HG03039 (cell line): ENCODE results near the gene TFPT.

Source experiments
- ATAC-seq: cut with Tn5 transposase; IDR thresholded peaks from one replicate; pipeline ENCODE4 v1.9.1; 2021; ENCODE audit warnings: mild to moderate bottlenecking, moderate library complexity; ENCODE audit not compliant: unreplicated experiment

The TFPT gene

DNA sequence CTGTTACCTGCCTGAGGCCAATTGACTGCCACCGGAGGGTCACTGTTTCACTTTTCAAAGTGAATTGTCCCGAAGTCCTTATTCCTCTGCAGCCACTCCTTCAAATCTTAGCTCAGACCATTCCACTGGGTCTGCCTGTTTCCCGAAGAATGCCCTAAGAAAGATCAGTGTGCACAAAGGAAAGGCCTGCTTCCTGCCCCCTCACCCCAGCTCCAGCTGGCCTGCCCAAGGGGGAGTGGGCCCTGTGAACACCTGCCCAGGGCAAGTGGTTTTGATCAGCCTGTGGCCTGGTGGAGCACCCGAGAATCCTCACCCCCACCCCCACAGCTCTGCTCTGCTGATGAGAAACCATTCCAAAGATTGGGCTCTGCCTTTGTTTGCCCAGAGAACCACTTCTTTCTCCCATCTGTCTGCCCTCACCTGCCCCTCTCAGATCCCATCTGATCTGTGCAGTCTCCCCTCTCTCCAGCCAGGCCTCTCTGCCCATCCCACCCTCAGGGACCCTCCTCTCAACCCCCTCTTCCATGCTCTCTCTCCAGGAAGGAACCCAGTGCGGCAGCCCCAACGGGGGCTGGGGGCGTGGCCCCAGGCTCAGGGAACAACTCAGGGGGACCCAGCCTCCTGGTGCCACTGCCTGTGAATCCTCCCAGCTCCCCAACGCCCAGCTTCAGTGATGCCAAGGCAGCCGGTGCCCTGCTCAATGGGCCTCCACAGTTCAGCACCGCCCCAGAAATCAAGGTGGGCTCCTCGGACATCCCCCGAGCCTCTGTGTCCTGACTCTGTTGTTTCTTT, 33.8 kb upstream of the TFPT start:
- ATAC-seq = no peak

DNA sequence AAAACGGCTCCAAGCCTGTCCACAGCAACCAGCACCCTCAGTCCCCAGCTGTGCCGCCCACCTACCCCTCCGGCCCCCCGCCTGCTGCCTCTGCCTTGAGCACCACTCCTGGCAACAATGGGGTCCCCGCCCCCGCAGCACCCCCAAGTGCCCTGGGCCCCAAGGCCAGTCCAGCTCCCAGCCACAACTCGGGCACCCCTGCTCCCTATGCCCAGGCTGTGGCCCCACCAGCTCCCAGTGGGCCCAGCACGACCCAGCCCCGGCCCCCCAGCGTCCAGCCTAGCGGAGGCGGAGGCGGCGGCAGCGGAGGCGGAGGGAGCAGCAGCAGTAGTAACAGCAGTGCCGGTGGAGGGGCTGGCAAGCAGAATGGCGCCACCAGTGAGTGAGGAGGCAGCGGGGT, 32.7 kb upstream of the TFPT start:
- no peak for ATAC-seq

DNA sequence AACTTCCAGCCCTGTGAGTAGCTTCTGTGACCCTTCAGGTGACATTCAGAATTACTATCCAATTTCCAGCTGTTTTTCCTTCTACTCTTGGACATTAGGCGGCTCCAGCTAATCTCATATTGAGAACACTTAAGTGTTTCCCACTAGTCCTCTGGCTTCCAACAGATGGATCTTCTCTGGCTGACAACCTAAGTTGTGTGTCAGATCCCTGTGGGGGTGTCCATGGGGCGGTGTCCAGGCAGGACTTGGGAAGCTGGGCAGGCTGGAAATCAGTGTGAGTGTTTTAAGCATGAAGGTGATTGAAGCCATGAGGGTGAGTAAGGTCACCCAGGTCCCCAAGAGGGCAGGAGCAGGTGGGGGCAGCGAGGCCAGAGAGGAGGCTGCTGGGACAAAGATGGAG, 32.2 kb upstream of the TFPT start:
- ATAC-seq = no peak

DNA sequence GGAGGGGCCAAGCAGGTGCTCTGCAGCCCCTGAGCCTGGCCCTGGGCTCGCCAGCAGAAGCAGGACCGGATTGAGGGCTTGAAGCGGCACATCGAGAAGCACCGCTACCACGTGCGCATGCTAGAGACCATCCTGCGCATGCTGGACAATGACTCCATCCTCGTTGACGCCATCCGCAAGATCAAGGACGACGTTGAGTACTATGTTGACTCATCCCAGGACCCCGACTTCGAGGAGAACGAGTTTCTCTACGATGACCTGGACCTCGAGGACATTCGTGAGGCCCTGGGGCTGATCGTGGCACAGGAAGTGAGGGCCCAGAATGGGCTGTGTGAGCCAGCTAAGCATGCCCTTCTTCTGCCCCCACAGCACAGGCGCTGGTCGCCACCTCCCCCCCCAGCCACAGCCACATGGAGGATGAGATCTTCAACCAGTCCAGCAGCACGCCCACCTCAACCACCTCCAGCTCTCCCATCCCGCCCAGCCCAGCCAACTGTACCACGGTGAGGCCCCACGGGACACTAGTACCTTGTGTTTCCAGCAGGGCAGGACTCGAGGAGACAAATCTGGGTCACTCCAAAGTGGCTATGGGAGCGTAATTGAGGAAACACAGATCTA, 30.2 kb upstream of the TFPT start:
- no peak for ATAC-seq

DNA sequence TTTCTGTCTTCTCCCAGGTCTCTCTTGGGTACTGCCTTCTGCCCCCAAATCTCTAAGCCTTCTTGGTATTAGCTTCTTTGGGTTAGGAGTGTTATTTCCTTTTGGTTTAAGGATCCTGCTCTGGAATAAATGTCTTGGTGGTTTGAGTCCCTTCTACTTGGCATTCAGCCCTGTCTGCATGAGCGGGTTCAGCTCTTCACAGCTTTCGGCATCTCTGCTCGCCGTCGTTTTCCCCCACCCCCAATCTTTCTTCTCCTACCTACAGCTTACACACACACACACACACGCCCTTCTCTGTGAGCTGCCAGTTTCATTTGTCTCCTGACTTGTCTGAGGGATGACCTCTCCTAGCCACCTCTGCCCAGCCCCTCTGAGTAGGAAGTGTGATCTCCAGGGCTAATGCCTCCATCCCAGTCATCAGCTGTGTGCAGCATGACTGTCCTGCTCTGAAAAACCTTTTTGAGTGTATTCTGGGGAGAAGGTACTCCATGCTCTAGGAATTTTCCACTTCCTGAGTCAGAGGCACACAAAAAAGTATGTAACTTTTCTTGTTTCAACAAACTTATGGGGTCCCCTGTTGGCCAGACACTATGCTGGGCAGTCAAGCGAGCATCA, 26.8 kb upstream of the TFPT start:
- no peak for ATAC-seq

DNA sequence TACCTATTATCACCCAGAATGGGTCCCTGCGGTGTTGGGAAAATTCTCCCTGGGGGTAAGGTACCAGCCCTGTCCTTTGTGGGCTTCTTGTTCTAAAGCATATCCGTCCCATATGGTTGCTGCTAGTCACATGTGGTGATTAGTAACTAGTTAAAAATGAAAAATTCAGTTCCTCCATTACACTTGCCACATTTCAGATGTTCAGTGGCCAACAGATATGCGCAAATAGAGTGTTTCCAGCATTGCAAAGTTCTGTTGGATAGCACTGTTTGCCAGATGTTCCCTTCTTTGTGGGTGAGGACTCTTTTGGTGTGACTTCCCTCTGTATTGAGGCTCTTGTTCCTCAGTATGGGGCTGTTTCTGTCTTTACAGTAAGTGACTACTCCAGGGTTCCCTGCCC, 25.9 kb upstream of the TFPT start:
- ATAC-seq = no peak

DNA sequence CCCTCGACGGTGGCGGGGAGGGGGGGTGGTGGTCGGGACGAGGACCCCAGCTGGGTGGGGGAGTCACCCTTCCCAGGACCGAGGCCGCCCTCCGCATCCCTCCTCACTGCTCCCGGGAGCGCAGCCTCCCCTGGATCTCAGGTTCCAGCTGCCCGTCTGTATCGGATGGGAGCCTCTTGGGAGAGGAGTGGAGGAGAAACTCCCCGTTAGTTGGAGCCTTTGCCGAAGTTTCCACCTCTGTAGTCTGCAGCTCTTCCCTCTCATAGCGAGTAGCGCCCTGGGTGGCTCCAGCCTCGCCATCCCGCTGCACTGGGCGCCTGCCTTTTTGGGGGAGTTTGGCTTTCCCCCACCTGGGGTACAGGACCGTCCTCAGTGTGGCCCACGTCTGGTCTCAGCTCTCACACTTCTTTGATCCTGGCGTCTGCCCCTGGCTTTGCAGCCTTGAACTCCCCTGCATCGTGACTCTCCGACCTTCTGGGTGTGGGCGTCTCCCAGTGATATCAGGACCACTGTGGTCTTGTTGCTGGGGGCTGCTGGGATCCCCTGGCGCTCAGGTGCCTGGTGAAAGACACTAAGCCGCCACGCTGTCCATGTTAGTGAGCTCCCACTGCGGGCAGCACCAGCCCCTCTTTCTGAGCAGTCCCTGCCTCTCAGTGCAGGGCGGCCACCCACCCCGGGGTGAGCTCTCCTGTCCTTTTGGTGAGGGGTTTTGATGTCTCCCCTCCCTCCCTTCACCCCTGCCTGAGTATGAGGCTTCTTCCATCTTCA, 23.2 kb upstream of the TFPT start:
- no peak for ATAC-seq

DNA sequence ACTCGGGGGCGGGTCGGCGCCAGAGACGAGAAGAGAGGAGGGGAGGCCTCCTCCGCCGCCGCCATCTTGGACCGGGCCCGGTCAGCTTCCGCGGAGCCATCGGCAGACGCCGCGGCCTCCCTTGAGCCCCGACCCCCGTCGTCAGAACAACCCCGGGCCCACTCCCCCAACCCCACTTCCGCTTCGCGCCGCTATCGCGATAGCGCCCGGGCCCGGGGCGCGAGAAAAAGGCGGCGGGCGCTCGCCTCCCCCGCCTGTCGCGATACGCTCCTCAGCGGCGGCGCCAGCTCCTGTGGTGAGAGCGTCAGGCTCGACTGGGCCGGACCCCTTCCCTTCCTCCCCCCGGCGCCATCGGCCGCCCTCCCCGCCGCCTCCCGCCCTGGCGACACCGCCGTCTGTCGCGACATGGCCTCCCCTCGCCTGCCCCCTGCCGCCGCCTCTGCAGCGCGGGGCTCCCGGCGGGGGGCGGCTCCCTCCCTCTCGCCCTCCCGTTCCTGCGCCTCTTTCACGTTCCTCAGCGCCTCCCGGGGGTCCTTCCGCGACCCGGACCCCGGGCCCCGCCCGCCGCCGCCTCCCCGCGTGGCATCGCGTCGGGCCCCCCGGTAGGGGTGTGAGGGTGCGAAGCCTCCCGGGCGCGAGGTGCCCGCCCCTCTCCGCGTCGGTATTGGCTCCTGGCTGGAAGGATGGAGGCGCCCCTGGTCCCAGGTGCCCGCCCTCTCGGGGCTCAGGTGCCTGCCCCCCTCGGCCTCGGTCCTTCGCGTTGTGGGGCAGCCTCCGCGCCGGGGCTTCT, 22.4 kb upstream of the TFPT start, which contains the start of gene CNOT3:
TSS of gene CNOT3 (plus strand) at position 64 of the 790 bp plus-strand sequence. CDS start 5,217 bp downstream, outside the sequence.
- ATAC-seq = no peak

DNA sequence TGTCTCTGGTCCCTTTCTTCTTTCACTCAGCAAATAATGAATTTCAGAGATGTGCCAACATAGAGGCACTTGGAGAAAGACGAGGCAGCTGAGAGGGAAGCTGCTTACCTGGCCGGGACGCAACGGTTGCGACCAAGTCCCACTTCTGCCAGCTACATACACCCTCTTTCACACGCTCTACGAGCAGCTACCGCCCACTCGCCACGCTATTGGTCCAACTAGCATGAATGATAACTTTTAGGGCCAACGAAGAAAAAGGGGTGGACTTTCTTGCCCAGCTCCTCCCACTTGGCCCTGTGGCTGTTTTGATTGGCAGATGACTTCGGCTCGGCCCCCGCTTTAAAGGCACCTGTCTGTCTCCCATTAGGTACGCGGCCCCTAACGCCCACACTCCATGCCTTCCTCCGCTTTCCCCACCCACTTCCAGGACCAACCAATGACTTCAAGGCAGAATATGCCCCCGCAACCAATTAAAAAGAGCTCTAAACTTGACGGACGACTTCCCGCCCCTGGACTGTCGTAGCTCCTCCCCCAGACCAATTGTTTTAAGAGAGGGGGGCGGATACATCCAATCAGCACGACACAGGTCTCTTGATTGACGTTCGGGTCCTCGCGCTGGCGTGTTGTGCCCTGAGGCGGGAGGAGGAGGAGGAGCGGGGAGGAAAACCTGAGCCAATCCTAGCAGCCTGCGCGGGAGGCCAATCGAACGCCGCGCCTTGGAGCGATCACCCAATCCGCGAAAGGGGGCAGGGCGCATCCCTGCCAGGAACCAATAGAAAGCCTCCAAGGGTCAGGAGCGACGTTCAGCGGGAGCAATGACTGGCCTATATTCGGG, 21.6 kb upstream of the TFPT start:
- peak; percentile 71 for ATAC-seq

DNA sequence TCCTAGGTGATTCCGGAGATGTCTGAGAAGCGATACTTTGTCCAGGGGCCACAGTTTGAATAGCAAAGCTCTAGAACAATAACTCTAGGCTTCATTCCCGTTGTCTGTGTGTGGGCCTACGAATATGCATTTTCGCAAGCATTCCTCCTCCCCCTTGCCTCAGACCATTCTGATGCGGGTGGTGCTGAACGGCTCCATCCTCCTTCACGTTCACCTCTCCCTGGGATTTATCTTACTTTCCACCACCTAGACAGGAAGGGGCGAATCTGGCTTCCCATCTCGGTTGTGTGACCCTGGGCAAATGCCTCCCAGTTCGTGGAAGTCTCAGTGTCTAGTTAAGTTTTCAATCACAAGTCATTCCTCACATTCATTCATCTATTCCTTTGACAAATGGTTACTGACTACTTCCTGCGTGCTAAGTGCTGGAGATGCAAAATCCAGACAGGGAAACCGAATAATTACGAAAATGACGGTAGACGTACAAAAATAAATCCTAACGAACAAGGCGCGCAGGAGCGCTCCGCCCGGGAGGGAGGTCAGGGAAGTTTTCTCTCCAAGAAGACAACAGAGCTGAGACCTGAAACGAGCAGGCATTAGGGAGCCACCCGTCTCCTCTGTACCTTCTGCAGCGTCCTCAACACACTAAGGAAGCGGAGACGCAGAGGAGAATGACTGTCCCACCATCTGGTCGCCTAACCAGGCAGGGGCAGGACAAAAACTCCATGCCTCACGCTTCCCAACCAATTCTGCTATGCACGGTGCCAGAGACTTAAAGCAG, 20.8 kb upstream of the TFPT start:
- no peak for ATAC-seq

DNA sequence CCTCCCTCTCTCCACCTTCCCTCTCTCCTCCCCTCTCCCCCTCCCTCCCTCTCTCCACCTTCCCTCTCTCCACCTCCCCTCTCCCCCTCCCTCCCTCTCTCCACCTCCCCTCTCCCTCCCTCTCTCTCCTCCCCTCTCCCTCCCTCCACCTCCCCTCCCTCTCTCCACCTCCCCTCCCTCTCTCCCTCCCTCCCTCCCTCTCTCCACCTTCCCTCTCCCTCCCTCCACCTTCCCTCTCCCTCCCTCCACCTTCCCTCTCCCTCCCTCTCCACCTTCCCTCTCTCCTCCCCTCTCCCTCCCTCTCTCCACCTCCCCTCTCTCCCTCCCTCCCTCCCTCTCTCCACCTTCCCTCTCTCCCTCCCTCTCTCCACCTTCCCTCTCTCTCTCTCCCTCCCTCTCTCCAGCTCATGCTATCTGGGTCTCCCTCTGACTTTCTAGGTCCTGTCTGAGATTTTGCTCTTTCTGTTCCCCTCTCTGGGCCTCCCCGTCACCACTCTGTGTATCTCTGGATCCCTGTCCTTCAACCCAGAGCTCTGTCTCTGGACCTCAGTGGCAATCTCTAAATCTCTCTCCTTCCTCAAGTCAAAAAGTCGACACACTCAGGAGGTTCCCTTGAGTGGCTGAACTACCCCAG, 18.6 kb upstream of the TFPT start:
- no peak for ATAC-seq

DNA sequence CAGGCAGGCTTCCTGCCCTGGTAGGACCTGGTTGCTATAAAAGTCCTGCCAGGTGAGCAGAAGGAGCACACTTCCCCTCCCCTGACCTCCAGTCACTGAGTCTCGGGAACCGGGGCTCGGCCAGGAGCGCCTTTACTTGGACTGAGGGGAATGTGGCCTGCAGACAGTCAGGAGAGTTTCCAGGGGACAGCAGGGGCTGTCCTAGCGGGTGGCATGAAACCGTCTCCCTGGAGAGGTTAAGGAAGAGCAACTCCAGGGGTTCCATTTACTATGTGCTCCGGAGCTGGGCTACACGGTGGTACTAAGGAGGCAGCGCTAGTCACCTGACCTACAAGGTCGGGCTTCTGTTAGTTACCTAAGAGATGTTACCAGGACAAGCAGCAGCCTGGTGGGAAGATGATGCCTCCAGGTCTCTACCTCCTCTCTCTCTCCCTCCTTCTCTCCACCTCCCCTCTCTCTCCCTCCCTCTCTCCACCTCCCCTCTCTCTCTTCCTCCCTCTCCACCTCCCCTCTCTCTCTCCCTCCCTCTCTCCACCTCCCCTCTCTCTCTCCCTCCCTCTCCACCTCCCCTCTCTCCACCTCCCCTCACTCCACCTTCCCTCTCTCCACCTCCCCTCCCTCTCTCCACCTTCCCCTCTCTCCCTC, 18.0 kb upstream of the TFPT start:
- no peak for ATAC-seq

DNA sequence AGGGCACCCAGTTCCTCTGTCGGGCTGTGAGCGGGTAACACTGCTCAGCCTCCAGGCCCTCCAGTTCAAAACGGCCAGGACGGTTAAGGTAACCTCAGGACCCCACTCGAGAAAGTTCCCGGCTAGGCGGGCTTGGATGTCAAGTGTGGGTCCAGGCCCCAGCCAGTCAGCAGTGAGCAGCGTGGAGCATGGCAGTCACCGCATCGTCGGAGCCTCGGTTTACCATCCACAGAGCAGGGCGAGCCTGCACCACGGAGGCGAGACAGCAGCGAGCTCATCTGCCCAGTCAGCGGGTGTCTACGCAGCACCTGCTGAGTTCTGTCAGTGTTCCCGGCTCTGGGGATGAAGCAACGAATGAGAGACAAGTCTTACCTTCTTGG, 14.2 kb upstream of the TFPT start:
- no peak for ATAC-seq

DNA sequence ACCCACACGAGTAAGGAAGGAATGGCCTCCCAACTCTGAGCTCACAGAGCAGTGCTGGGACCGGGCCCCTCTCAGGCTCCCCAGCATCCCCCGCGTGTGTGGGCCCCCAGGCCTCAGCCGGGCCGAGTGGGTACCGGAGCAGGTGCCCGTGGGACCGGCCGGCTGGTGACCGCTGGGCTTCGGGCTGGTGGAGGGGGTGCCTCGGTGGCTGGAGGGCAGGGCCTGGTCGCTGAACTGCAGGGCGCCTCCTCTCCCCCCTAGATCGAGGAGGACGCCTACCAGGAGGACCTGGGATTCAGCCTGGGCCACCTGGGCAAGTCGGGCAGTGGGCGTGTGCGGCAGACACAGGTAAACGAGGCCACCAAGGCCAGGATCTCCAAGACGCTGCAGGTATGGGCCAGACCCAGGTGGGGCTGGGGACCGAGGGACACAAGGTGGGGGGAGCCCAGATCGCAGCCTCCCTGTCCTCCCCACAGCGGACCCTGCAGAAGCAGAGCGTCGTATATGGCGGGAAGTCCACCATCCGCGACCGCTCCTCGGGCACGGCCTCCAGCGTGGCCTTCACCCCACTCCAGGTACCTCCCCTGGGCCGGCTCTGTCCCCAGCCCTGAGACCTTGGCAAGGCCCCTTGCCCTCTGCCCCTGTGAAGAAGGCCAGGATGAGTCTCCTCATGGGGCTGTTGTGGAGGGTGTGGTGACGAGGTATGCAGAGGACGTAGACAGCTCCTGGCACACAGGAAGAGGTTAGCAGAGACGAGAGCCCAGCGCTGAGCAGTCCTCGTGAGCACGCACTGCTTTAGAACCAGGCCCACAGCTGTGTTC, 13.5 kb upstream of the TFPT start:
- ATAC-seq = no peak

DNA sequence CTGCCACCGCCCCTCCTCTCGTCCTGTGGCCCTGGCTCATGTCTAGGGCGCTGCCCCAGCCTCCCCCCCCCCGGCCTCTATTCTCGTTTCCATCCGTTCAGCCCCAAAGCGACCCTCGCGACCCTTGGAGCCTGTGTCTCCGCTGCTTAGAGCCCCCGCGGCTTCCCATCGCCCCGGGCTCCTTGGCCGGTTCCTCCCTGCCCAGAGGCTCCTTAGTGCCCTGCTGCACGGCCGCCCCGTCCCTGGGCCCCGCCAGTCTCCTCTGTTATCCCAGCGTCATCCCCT, 12.9 kb upstream of the TFPT start:
- no peak for ATAC-seq

DNA sequence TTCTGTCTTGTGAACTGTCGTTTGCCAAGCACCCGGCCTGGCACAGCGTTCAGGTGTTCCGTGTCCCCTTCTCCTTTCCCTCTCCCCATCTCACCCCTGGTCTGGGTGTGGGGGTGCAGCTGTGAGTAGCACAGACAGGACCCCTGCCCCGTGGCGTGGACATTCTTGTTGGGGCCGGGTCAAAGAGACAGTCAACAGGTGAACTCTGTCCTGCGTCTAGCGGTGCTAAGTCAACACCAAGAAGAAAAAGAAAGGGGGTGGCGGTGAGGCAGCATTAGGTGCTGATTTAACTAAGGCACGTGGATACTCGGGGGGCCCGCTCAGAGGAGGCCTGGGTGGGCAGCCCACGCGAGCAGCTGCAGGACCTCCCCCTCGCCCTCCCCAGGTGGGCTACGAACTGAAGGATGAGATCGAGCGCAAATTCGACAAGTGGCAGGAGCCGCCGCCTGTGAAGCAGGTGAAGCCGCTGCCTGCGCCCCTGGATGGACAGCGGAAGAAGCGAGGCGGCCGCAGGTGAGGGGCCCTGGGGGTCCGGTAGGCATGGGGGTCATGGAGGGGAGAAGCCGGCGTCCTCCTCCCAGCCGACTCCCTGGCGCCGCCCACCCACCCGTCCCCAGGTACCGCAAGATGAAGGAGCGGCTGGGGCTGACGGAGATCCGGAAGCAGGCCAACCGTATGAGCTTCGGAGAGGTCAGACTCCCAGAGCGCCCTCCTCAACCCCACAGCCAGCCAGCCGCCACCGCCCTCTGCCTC, 12.4 kb upstream of the TFPT start:
- no peak for ATAC-seq

DNA sequence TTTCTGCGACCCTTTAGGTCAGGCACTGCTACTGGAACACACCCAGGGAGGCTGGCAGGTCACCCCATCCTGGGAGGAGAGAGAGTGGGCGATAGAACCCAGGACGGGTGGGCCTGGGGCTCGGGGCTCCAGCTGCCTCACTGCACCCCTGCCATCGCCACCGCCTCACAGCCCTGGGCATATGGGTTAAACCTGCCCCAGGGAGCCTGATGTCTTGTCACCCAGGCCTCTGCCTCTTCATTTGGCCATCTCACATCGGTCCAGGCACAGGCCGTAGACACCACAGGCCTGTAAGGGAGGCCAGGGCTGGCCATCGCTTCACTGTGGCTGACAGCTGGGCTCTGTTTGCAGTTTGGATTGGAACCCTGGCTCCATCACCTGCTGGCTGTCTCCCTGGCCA, 10.3 kb upstream of the TFPT start:
- no peak for ATAC-seq
